Stimulated activated CD4-positive, alpha-beta T cell treated with anti-CD3 and anti-CD28 coated beads, TNF-alpha, amount 100 ng/mL, for 24 hours (primary cell): Measurements from ENCODE around the gene BMP6.

Experiments
- DNase-seq, 3 experiments: peaks; one replicate each; pipeline ENCODE4 v3.0.0-alpha.2; 2020; ENCODE audit warnings: low read depth in 3 of 3

The BMP6 gene

DNA sequence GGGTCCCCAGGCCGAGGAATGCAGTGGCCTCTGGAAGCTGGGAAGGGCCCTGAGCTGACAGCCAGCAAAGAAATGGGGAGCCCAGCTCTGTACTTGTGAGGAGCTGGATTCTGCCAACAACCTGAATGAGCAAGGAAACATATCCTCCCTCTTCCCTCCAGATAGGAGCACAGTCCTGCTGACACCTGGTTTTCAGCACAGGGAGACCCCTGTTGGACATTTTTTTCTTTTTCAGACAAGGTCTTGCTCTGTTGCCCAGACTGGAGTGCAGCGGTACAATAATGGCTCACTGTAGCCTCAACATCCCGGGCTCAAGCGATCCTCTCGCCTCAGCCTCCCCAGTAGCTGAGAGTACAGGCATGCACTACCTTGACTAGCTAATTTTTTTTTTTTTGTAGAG, 21.5 kb downstream of the BMP6 start:
- DNase-seq = no peak

DNA sequence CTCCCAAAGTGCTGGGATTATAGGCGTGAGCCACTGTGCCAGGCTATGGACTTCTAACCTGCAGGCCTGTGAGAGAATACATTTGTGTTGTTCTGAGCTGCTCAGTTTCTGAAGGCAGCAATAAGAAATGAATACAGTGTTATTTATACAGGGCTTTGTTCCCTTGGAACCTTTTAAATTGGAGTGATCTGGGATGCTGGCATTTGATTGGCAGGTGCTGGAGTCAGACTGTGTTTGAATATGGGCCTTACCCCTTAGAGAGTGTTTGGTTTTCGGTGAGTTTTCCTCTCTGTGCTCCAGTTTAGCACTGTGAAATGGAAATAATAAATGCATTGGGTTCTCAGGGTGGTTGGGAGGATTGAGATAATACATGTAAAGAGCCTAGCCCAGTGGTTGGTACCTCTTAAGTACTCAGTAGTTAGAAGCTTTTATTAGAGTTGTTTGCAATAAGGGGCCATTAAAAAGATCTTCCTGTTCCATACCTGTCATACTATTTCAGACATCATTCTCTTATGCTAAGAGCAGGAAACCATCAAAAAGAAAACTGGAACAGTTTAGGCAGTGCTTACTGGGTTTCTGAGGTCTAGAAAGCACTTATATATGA, 22.1 kb downstream of the BMP6 start:
- DNase-seq = no peak

DNA sequence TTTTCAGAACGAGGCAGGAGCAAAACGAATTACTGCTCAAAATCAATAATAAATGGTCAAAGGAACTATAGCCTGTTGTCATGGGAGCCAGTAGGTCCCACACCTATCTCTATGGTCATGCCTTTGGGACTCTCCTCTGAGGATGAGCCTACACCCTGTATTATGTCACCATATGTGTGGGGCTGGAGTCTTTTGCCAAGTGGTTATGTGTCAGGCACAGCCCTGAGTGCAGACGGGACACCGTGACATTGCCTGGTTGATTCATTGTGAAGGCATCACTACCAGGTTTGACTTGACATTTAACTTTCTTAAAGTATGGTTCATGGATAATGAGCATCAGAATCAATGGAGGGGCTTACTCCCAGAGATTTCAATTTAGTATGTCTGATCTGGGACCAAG, 23.6 kb downstream of the BMP6 start:
- no peak for DNase-seq

DNA sequence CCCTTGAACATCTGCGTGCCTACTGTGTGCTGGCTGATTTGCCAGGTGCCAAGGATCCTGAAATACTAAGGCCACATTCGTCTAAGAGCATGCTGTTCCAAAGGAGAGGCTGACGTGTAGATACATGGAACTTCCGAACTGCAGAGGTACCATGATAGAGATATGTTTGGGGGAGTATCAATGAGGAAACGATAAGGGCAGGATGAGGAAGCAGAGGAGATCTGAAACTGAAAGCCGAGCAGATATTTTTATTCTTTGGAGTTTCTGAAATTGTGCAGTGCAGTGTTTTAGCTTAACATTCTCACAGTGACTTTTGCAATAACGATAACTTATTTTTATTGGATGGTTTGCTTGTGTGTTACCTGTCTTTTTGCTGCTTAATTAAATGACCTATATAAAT, 24.3 kb downstream of the BMP6 start:
- DNase-seq = no peak

DNA sequence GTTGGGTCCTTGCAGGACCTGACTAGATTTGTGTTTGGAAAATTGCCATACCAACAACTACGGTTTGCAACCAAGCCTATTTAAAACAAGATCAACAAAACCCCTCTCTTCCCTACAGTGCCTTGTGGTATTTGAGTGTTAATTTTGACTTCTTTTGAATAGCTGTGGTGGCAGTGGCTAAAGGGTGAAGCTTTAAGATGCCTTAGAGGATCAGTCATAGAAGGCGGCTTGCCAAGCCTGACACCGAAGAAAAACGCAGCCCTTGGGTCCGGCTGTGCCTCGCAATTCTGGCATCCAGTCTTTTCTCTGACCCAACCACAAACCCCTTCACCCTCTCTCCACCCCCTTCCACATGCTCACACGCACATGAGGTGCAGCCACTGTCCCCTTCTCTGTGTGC, 32.6 kb downstream of the BMP6 start:
- DNase-seq = no peak

DNA sequence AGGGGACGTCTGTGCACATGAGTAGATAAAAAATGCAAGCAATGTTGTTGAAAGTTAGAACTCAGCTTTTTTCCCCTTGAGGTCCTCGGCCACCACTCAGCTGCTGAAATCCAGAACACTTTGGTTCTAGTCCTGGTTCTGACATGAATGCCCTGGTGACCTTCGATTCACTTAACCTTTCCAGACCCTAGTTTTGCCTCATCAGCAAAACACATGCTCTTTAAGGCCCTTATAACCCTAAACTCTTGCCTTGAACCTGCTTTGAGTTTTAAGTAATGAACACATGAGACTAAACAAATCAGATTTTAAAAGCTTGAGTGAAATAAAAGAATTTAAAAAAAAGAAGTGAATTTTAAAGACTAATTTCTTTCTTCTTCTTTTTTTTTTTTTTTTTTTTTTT, 33.4 kb downstream of the BMP6 start:
- DNase-seq = no peak

DNA sequence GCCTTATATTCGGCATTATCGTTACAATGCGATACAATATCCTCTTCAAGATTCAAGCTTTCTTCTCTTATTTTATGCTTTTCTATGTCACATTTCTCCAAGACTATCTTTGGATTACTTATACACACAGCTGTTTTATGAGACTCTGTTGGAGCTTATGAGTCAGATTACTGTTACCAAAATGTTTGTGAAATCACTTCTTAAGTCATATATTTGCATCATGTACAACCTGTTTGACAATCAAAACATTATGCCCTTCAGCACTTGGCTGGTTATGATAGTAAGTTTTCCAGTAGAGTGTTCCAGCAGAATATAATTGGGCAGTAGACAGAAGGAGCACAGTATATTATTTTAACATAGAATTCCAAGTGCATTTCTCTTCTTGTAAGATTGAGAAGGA, 35.2 kb downstream of the BMP6 start:
- no peak for DNase-seq

DNA sequence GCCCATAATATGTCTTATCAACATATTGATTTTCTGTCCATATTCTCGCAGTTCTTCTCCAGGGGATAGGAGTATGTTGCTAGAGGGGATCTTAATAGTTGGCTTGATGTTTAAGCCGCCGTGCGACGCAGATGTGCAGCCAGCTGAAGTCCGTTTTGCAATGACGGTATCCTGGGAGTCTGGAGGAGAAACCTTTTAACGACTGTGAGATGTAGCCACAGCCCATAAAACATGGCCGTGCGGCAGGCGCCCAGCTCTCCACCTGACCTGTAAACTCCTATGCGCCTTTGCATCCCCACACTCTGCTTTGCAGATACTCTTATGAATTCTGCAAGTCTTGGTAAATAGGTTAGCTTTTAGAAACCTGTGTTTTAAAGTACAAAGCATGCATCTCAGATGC, 36.9 kb downstream of the BMP6 start:
- DNase-seq = no peak

DNA sequence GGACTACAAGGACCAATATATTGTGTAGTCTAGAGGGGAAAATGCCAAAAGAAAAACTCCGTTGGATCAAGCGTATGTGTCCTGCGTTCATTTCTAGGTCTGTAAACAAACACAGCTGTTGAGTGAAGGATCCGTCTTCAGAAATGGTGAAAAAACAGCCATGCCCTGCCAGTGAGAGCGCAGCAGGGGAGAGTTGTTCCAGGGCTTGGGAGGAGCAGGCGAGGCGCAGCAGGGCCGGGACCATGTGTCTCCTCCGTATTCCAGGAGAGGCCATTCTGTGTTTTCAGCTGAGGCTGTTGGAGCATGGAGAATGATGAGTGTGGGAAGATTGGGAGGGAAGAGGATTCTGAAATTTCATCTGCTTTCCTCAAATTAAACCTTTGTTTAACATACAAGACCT, 38.0 kb downstream of the BMP6 start:
- DNase-seq = no peak

DNA sequence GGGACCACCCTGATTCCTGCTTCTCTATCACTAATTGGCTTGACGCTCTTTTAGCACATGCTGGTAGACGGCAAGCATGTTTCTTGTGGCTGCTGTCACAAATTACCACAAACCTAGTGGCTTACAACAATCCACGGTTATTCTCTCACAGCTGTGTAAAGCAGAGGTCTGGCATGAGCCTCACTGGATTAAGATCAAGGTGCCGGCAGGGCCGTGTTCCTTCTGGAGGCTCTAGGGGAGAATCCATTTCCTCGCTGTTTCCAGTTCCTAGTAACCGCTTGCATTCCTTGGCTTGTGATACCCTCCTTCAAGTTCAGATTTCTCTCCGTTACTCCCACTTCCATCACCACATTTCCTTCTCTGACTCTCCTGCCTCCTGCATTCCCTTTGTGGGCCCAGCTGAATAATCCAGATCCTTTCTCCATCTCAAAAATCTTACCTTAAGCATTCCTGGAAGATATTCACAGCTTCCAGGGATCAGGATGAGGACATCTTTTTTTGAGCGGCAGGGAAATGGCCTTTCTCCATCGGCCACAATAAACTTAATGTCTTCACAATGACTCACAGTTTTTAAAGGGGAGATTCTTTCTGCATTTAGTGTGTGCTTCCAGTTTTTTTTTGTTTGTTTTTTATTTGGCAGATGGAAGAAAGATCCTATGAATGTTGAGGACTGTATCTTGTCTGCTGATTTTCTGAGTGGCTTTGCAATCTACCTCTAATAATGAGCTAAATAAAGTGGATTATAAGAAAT, 39.9 kb downstream of the BMP6 start:
- DNase-seq = no peak

DNA sequence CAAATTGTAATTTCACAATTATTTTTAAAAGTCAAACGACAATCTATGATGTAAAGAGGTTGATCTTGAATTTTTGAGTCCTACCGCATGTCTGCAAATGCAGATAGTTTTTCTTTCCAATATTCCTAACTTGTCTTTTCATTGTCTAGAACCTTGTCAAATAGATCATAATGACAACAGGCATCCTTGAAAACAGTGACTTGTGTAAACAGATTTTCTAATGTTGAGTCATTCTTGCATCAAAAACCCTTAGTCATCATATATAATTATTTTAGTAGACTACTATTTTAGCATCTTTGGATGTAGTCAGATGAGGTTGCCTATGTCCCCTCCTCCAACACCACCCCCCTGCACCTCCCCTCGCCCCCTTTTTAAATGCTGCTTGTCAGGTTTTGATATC, 43.8 kb downstream of the BMP6 start:
- DNase-seq = no peak

DNA sequence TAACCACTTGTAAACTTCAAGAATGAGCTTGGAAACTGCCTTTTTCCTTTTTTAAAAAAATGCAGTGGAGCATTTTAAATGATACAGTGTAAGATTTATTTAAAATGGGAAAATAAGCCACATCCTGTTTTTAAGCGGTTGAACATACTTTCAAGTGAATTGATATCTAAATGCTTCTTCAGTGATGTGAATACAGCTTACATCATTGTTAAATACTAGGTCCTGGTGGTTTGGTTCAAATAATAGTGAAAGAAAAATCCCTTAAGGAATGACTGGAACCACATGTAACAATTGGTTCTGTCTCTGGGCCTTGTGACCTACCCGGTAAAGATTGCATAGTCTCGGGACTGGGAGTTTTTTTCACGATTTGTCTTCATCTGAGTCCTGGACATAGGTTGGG, 44.2 kb downstream of the BMP6 start:
- no peak for DNase-seq

DNA sequence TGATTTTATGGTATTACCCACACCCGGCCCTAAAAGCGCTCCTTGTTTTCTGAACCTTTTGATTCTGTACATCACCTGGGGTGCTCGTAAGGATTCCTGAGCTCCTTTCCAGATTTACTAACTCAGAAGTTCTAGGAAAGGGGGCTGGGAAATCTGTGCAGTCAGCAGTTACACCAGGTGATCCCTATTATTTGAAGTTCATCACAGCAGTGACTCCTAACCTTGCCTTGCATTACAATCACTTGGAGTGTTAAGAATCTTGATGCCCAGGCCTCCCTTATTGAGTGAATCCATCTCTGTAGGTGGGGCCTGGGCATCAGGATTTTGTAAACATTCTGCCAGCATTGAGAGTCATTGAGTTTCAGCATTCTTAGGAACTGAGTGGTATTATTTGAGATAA, 44.7 kb downstream of the BMP6 start:
- no peak for DNase-seq

DNA sequence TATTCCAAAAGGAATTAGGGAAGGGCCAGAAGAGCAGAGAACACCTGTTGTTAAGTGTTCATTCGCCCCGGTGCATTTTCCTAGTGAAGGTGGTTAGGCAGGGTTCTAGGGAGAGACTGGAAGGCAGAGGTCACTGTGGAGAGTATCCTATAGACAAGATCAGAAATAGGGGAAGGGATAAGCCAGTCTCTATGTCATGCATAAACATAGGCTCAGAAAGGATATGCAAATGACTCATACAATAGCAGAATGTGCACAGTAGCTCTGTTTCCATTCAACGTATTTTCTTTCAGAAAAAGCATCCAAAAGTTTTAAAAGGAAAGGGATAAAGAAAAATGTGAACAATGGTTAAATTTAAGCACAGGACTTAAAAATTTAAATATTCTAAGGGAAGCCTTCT, 47.4 kb downstream of the BMP6 start:
- no peak for DNase-seq

DNA sequence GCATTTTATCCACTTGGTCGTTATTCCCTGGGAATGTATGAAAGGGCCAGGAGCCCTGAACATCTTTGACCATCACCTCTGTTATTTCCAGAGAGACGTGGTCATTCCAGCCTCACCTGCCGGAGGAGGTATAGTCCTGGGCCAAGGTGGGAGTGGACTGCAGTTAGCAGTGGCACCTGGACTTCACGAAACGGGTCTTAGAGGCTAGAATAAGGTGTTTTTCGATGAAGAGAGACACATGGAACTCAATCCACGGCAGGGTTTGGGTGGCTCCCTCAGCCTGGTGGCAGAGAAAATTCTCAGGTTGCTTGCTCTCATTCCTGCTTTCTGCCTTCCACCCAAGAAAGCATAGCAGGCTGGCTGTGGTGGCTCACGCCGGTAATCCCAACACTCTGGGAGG, 48.0 kb downstream of the BMP6 start:
- no peak for DNase-seq

DNA sequence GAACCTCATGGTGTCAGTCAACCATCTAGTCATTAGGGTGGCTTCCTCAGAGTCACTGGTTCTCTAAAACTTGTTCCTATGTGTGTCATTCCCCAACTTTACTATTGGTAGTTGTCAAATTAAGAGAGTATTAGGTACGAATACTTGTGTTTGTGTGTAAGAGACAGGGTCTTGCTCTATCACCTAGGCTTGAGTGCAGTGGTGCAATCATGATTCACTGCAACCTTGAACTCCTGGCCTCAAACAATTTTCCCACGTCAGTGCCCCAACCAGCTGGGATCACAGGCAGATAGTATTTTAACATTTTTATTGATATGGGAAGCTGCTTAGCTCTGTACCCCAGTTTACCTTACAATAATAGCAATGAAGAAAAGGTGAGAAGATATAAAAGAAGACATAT, 50.6 kb downstream of the BMP6 start:
- DNase-seq = no peak

DNA sequence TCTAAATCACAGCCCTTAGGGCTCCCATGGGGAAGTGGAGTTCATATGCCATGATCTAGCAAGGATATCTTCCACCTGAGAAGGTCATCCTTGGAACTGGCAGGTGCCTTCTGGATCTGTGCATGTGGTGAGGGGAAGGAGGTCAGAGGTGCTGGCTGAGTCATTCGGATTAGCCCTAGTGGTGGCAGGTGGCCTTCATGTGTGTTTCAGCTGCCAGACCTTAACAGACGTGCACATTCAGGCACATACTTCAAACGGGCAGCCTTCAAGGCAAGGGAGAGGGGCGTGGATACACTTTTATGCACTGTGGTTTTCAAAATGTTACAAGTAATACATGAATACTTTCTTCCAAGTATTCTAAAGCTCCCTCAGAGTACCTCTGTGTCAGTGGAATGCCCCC, 51.2 kb downstream of the BMP6 start:
- DNase-seq = no peak

DNA sequence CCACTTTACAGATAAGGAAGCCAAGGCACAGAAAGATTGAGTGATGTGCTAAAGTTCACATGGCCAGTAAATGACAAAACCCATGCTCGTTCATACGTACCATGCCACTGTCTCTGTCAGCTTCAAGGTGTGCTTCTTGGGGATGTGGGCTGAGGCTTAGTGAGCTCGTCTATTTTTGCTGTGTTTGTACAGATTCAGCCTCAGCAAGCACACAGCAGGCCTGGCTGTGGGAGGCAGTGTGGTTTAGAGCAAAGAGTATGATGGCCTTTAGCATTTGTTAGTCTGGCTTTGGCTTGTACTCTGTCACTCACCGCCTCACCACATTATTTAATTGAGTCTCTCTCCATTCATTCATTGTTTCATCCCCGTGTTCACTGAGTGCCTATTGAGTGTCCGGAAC, 55.3 kb downstream of the BMP6 start:
- DNase-seq = no peak

DNA sequence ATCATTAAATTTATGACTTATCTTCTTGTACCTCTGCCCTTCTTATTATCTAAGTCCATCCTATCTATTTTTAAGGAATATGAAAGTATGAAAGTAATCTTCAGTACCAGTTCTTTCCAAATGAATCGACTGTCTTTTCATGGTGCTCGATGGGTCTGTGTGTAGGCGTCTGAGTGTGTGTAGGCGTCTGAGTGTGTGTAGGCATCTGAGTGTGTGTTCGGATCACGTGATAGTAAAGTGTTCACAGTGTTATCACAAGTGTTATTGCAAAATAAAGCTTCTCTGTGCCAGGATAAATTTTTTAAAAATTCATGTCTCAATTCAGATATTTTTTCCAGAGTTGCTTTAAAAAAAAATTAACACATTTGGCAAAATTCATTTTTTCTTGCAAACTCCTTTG, 58.3 kb downstream of the BMP6 start:
- no peak for DNase-seq

DNA sequence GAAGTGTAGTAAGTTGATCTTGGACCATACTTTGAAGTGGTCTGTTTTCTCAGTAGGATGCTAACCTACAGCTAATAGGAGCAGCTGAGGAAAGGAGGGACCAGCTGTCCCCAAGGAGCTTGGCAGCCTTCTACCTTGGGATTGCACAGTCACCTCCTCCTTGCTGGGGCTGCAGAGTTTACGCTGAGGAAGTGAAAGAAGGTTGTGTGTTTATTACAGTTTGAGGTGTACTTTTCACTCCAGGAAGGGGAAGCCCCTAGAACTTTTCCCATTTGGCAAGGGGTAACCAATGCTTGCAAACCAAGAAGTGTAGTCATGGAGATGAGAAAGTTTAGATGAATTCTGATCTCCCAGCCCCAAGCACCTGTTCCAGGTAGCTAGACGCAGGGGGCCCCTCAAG, 58.8 kb downstream of the BMP6 start:
- DNase-seq = no peak

DNA sequence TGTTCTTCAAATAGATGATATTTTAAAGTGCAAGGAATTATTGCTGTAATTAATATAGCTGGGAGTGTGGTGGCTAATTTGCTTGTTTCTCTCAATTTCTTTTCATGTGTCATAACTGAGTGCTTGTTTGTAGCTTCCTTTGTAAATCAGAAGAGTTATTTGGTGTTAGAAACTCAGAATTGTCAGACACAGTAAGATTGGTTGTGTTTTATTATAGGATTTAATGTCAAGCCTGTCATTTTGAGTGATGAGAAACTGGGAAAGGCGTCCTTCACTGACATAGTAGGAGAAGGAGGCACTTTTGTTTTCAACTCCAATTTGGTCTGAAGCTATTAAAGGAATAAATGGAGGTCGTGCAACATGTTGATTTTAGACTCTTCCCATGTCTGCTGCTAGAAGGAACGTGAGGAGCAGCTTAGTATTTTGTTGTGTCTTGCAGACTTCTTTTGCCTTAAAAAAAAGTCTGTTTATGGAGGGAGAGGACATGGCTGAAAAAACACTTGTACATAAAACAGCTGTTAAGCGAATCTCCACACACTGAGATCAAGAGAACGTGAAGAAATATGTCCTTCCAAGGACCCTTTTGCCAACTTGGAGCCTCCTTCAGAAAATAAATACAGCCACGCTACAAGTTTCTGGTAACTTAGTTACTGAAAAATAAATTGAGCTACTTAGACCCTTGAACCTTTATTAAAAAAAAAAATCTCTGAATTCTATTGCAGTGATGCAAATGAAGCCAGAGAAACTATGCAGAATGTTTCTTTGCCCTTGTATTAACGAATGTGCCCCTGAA, 59.5 kb downstream of the BMP6 start:
- DNase-seq = no peak

DNA sequence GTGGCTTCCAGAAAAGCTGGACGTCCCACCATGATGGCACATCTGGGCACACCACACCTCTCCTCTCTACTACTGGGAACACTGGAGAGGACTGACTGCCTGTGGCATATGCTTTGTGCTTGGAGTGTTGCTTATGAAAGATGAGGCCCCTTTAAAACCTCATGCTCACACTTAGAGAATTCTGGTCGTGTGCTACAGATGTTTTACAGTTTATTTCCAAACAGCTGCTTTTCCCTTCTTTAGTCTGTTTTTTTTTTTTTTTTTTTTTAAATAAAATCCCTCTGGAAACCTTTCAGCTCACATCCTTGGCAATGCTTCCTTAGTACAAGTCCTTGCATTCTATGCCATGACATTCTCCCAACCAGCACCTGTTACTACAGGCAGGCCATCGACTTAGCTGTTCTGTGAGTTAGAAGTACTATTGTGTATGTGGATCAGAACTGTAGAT, 60.3 kb downstream of the BMP6 start:
- no peak for DNase-seq

DNA sequence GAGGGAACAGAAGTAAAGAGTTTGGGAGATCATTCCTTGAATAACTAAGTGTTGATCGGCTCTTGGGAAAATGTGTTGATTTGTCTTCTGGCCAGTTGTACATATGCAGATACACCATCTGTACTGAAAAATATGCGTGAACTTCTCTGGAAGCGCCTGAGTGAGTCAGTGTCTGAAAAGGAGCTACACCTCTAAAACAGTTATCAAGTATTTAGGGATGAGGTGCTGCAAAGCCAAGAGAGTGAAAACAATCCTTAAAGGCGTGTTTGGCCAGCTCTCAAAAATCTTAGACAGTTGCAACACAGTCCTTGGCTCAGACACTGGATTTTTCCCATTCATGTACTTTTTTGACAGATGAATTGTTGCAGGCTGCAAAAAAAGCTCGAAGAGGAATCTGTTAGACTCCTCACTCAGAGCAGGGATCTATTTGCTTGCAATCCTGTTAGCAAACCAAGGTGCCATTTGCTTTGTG, 61.3 kb downstream of the BMP6 start:
- no peak for DNase-seq
